ENCODE data around the gene OXCT1.

GRCh38 chr5:41762426-41762825 is 107.8 kb downstream of the OXCT1 start:
- no peak for TF ChIP-seq EZH2 (IDR thresholded peaks at IDR 0.05; ENCODE audit: insufficient read depth, poor library complexity, severe bottlenecking)
- TF ChIP-seq EZH2phosphoT487 (IDR thresholded peaks at IDR 0.05; ENCODE audit: insufficient read depth, low read depth): no peak

All from GM23248 (cell line).